ENCODE measurements around the gene ITGAL.
"Not testable (repeated sequence)": the region's sequence is repeated elsewhere in the genome, so short reads cannot be mapped to it uniquely, and the experiment has no call there.

ITGAL gene

GRCh38 chr16:30530163-30531037 lies 57.9 kb downstream of the ITGAL start:
- Mint-ChIP-seq H3K9me3 (no peaks in the 10 kb centered on the region), H3K4me1 (ENCODE audit: low read depth) (peaks cover 61% of the 10 kb centered on the region), H3K4me3 (no peak overlapping the region), H3K27me3 (no peaks in the 10 kb centered on the region), H3K27ac (peak overlapping the region; percentile 99), H3K36me3 (ENCODE audit: low read depth) (peaks cover 51% of the 10 kb centered on the region)
- intact Hi-C loops (cut with micrococcal nuclease) = no loop called here

- peak overlapping the region; percentile 9 for H3K4me3 Mint-ChIP-seq
- peaks cover 52% of the 10 kb centered on the region for H3K36me3 Mint-ChIP-seq (ENCODE audit: low read depth)
- intact Hi-C loops (cut with micrococcal nuclease) = no loop called here
- peaks cover 71% of the 10 kb centered on the region for H3K4me1 Mint-ChIP-seq (ENCODE audit: low read depth)
- peak overlapping the region; percentile 90 for H3K27ac Mint-ChIP-seq
- no peaks in the 10 kb centered on the region for H3K27me3 Mint-ChIP-seq
- no peaks in the 10 kb centered on the region for H3K9me3 Mint-ChIP-seq
These were observed 60.0 kb downstream of the ITGAL start for GRCh38 chr16:30532285-30533145.

- intact Hi-C loops (cut with micrococcal nuclease) = no loop called here
- peaks cover 69% of the 10 kb centered on the region for H3K4me1 Mint-ChIP-seq (ENCODE audit: low read depth)
- H3K36me3 Mint-ChIP-seq (ENCODE audit: low read depth) = peaks cover 58% of the 10 kb centered on the region
These were observed 60.6 kb downstream of the ITGAL start for GRCh38 chr16:30533146-30533522.

GRCh38 chr16:30533748-30534367 lies 61.3 kb downstream of the ITGAL start:
- Mint-ChIP-seq H3K4me1 (ENCODE audit: low read depth) (peaks cover 69% of the 10 kb centered on the region), H3K9me3 (no peaks in the 10 kb centered on the region), H3K27ac (peak overlapping the region; percentile 90), H3K36me3 (ENCODE audit: low read depth) (peaks cover 58% of the 10 kb centered on the region), H3K27me3 (no peaks in the 10 kb centered on the region), H3K4me3 (peak overlapping the region; percentile 87)
- intact Hi-C loops (cut with micrococcal nuclease) = no loop called here

More at GRCh38 chr16:30533146-30533522, 60.6 kb downstream of the ITGAL start:
- H3K4me3 Mint-ChIP-seq = peak overlapping the region; percentile 67
- H3K27me3 Mint-ChIP-seq = no peaks in the 10 kb centered on the region
- peak overlapping the region; percentile 90 for H3K27ac Mint-ChIP-seq
- H3K9me3 Mint-ChIP-seq = no peaks in the 10 kb centered on the region

GRCh38 chr16:30534368-30535105 lies 62.0 kb downstream of the ITGAL start, which contains the start of gene ZNF747:
Gene ZNF747, minus strand, starts transcription at chr16:30534858. Its CDS starts 179 bp downstream, at chr16:30534679.
- intact Hi-C loops (cut with micrococcal nuclease) = no loop called here
- Mint-ChIP-seq H3K9me3 (no peaks in the 10 kb centered on the region), H3K36me3 (ENCODE audit: low read depth) (peaks cover 59% of the 10 kb centered on the region), H3K4me1 (ENCODE audit: low read depth) (peaks cover 66% of the 10 kb centered on the region), H3K4me3 (peak within 1 kb of the TSS; percentile 87), H3K27me3 (no peaks in the 10 kb centered on the region), H3K27ac (peak within 1 kb of the TSS; percentile 90)

- no peaks in the 10 kb centered on the region for H3K9me3 Mint-ChIP-seq
- peak overlapping the region; percentile 90 for H3K27ac Mint-ChIP-seq
- intact Hi-C loops (cut with micrococcal nuclease) = no loop called here
- H3K4me3 Mint-ChIP-seq = peak overlapping the region; percentile 87
- H3K36me3 Mint-ChIP-seq (ENCODE audit: low read depth) = peaks cover 64% of the 10 kb centered on the region
- no peaks in the 10 kb centered on the region for H3K27me3 Mint-ChIP-seq
- peaks cover 59% of the 10 kb centered on the region for H3K4me1 Mint-ChIP-seq (ENCODE audit: low read depth)
These were observed 62.7 kb downstream of the ITGAL start for GRCh38 chr16:30535106-30535776.

- Mint-ChIP-seq H3K36me3 (ENCODE audit: low read depth) (peaks cover 58% of the 10 kb centered on the region), H3K9me3 (no peaks in the 10 kb centered on the region), H3K4me3 (peak overlapping the region; percentile 87), H3K27ac (peak overlapping the region; percentile 90), H3K27me3 (no peaks in the 10 kb centered on the region), H3K4me1 (ENCODE audit: low read depth) (peaks cover 53% of the 10 kb centered on the region)
- intact Hi-C loops (cut with micrococcal nuclease) = no loop called here
These were observed 63.2 kb downstream of the ITGAL start for GRCh38 chr16:30535777-30536190.

GRCh38 chr16:30536391-30537024 lies 64.0 kb downstream of the ITGAL start:
- H3K9me3 Mint-ChIP-seq; H3K27me3 Mint-ChIP-seq; intact Hi-C loops (cut with micrococcal nuclease): not testable (repeated sequence)
- Mint-ChIP-seq H3K36me3 (ENCODE audit: low read depth) (peaks cover 51% of the 10 kb centered on the region), H3K4me1 (ENCODE audit: low read depth) (peaks cover 46% of the 10 kb centered on the region), H3K27ac (peak overlapping the region; percentile 90), H3K4me3 (peak overlapping the region; percentile 87)

- intact Hi-C loops (cut with micrococcal nuclease) = no loop called here
- peaks cover 31% of the 10 kb centered on the region for H3K36me3 Mint-ChIP-seq (ENCODE audit: low read depth)
- H3K27ac Mint-ChIP-seq = peak overlapping the region; percentile 12
- no peak overlapping the region for H3K4me3 Mint-ChIP-seq
- H3K27me3 Mint-ChIP-seq = no peaks in the 10 kb centered on the region
- H3K4me1 Mint-ChIP-seq (ENCODE audit: low read depth) = peaks cover 39% of the 10 kb centered on the region
- no peaks in the 10 kb centered on the region for H3K9me3 Mint-ChIP-seq
These were observed 66.7 kb downstream of the ITGAL start for GRCh38 chr16:30539000-30539964.

- peaks cover 23% of the 10 kb centered on the region for H3K36me3 Mint-ChIP-seq (ENCODE audit: low read depth)
- H3K9me3 Mint-ChIP-seq; intact Hi-C loops (cut with micrococcal nuclease); H3K27ac Mint-ChIP-seq; H3K4me3 Mint-ChIP-seq; H3K27me3 Mint-ChIP-seq: not testable (repeated sequence)
- H3K4me1 Mint-ChIP-seq (ENCODE audit: low read depth) = peaks cover 37% of the 10 kb centered on the region
These were observed 67.5 kb downstream of the ITGAL start for GRCh38 chr16:30539986-30540526.

- H3K27ac Mint-ChIP-seq; H3K9me3 Mint-ChIP-seq; intact Hi-C loops (cut with micrococcal nuclease); H3K27me3 Mint-ChIP-seq; H3K4me3 Mint-ChIP-seq: not testable (repeated sequence)
- H3K4me1 Mint-ChIP-seq (ENCODE audit: low read depth) = peaks cover 36% of the 10 kb centered on the region
- peaks cover 19% of the 10 kb centered on the region for H3K36me3 Mint-ChIP-seq (ENCODE audit: low read depth)
These were observed 68.4 kb downstream of the ITGAL start for GRCh38 chr16:30540916-30541464.
